Smooth muscle cell (in vitro differentiated cells): ENCODE measurements around the gene KCNAB1. TPM values are rescaled to one million over a fixed set of nuclear protein-coding genes. Genes with fewer than 3 reads are reported as not detected.
A peak's percentile ranks its signal among the peaks of the same experiment; 100 is the strongest.

Experiments
- DNase-seq: peaks from one replicate; lab custom pipeline; 2025; ENCODE audit not compliant: unreplicated experiment; lab: John Stamatoyannopoulos, UW
- H2AFZ ChIP-seq: fragments of 200-600 bp; sonication (generic); 2 replicates; pipeline ENCODE4 v1.6.0; 2016; ENCODE audit warnings: antibody characterized with exemption, low read depth, mild to moderate bottlenecking
- H3F3A ChIP-seq: fragments of 200-600 bp; sonication (generic); 2 replicates; pipeline ENCODE4 v1.6.0; 2017; ENCODE audit warnings: antibody characterized with exemption, low read depth
- H3K27ac ChIP-seq: fragments of 200-600 bp; sonication (generic); 2 replicates; pipeline ENCODE4 v1.5.1; 2016; ENCODE audit warnings: low read depth, mild to moderate bottlenecking
- H3K27me3 ChIP-seq: fragments of 200-600 bp; sonication (generic); 2 replicates; pipeline ENCODE4 v1.6.1; 2016; ENCODE audit warnings: low read depth, mild to moderate bottlenecking
- H3K36me3 ChIP-seq: fragments of 200-600 bp; sonication (generic); 2 replicates; pipeline ENCODE4 v1.5.1; 2016; ENCODE audit warnings: low read depth
- H3K4me1 ChIP-seq: fragments of 200-600 bp; sonication (generic); 2 replicates; pipeline ENCODE4 v1.5.1; 2016; ENCODE audit warnings: low read depth
- H3K4me2 ChIP-seq: fragments of 200-600 bp; sonication (generic); 2 replicates; pipeline ENCODE4 v1.6.0; 2016; ENCODE audit warnings: mild to moderate bottlenecking
- H3K4me3 ChIP-seq: fragments of 200-600 bp; sonication (generic); 2 replicates; pipeline ENCODE4 v1.5.1; 2016; ENCODE audit warnings: mild to moderate bottlenecking
- H3K79me2 ChIP-seq: fragments of 200-600 bp; sonication (generic); 2 replicates; pipeline ENCODE4 v1.6.0; 2016; ENCODE audit warnings: low read depth, mild to moderate bottlenecking
- H3K9ac ChIP-seq: fragments of 200-600 bp; sonication (generic); 2 replicates; pipeline ENCODE4 v1.6.0; 2016; ENCODE audit warnings: low read depth
- H3K9me3 ChIP-seq: fragments of 200-600 bp; sonication (generic); replicated peaks from 2 replicates; pipeline ENCODE4 v1.5.1; 2016; ENCODE audit warnings: low read depth
- H4K20me1 ChIP-seq: fragments of 200-600 bp; sonication (generic); 2 replicates; pipeline ENCODE4 v1.6.0; 2016; ENCODE audit warnings: low read depth
- WGBS: methylation state at CpG from one replicate; pipeline ENCODE4 v1.1.7; 2016; ENCODE audit warnings: low lambda C conversion rate; 5-methylcytosine and 5-hydroxymethylcytosine counted together
- polyA plus RNA-seq: library from polyadenylated mRNA; unstranded; fragments of >200 nt; fragmentation: Nextera tagmentation; extraction: Ambion mirVana; gene quantifications from 2 replicates; pipeline ENCODE4 v1.2.1, GENCODE V29; 2016
- total RNA-seq: library from RNA; depleted of rRNA; stranded (reverse); fragments of >200 nt; gene quantifications from 2 replicates; pipeline ENCODE4 v1.2.3, GENCODE V29; 2014
- TF ChIP-seq, protein P1 (sequence below): fragments of 200-600 bp; sonication (generic); IDR thresholded peaks from 2 replicates; pipeline ENCODE4 v1.5.1; 2017; ENCODE audit warnings: borderline replicate concordance, mild to moderate bottlenecking, antibody characterized with exemption; ENCODE audit not compliant: insufficient read depth, poor library complexity, severe bottlenecking

The KCNAB1 gene
- total and polyA plus RNA-seq, 2 experiments from 2014 or later, result 0.36 to 1.0 TPM

GRCh38 chr3:156145866-156146265 lies 25.5 kb downstream of the KCNAB1 start:
- 86% methylated on average over 4 of the region's 4 CpGs for WGBS
- Histone ChIP-seq H3K79me2 (no peaks in the 10 kb centered on the region), H3K4me1 (no peaks in the 10 kb centered on the region), H3K27me3 (peaks cover 4% of the 10 kb centered on the region), H3K27ac (no peak overlapping the region), H3K9me3 (no peaks in the 10 kb centered on the region), H3K36me3 (no peaks in the 10 kb centered on the region), H4K20me1 (no peaks in the 10 kb centered on the region), H2AFZ (no peak overlapping the region), H3K4me3 (no peak overlapping the region), H3F3A (no peaks in the 10 kb centered on the region), H3K9ac (no peak overlapping the region), H3K4me2 (no peak overlapping the region)
- TF ChIP-seq, protein P1, sequence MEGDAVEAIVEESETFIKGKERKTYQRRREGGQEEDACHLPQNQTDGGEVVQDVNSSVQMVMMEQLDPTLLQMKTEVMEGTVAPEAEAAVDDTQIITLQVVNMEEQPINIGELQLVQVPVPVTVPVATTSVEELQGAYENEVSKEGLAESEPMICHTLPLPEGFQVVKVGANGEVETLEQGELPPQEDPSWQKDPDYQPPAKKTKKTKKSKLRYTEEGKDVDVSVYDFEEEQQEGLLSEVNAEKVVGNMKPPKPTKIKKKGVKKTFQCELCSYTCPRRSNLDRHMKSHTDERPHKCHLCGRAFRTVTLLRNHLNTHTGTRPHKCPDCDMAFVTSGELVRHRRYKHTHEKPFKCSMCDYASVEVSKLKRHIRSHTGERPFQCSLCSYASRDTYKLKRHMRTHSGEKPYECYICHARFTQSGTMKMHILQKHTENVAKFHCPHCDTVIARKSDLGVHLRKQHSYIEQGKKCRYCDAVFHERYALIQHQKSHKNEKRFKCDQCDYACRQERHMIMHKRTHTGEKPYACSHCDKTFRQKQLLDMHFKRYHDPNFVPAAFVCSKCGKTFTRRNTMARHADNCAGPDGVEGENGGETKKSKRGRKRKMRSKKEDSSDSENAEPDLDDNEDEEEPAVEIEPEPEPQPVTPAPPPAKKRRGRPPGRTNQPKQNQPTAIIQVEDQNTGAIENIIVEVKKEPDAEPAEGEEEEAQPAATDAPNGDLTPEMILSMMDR, result no peak
- no peak for DNase-seq

DNA sequence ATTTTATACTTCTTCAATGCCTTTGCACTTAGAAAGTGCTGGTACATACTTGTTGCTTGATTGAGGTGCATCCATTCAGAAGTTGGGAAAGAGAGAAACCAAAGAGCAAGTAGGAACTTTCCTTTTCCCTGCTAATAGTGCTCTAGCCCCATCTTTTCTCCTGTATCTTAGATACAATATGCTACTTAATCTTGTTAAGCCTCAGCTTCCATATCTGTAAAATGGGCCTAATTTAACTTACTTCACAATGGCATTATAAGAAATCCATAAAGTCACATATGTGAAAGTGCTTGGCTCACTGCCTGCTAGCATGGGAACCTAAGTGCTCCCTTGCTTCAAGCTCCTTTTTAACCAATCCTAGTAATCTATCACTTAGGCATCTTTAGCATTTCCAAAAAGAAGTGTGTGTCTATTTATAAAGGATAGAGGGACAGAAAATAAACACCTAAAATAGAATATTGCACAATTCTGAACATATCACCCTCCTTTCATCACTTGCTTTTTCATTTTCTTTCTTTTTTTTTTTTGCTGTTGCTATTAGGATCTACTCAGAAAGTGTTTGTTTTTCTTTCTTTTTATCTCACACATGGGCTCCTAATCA lies 28.1 kb downstream of the KCNAB1 start:
- Histone ChIP-seq H3K9me3 (no peaks in the 10 kb centered on the region), H4K20me1 (no peaks in the 10 kb centered on the region), H3K4me3 (no peak overlapping the region), H2AFZ (no peak overlapping the region), H3K4me1 (no peaks in the 10 kb centered on the region), H3K27me3 (peaks cover 4% of the 10 kb centered on the region), H3K27ac (no peak overlapping the region), H3K9ac (no peak overlapping the region), H3K36me3 (no peaks in the 10 kb centered on the region), H3K79me2 (no peaks in the 10 kb centered on the region), H3K4me2 (no peak overlapping the region), H3F3A (no peaks in the 10 kb centered on the region)
- TF ChIP-seq, protein P1, result no peak
- DNase-seq, result no peak

GRCh38 chr3:156148946-156149381 lies 28.6 kb downstream of the KCNAB1 start:
- H3K79me2 ChIP-seq, result no peaks in the 10 kb centered on the region
- no peaks in the 10 kb centered on the region for H3K4me1 ChIP-seq
- H3K4me3 ChIP-seq, result no peak overlapping the region
- TF ChIP-seq, protein P1, result no peak
- no peaks in the 10 kb centered on the region for H3K9me3 ChIP-seq
- H3K4me2 ChIP-seq, result no peak overlapping the region
- no peak overlapping the region for H3K9ac ChIP-seq
- no peaks in the 10 kb centered on the region for H3F3A ChIP-seq
- H3K27me3 ChIP-seq, result peaks cover 4% of the 10 kb centered on the region
- WGBS, result 57% methylated on average over 8 of the region's 8 CpGs
- peak overlapping the region; percentile 1 for H2AFZ ChIP-seq
- H3K36me3 ChIP-seq, result no peaks in the 10 kb centered on the region
- no peaks in the 10 kb centered on the region for H4K20me1 ChIP-seq
- no peak overlapping the region for H3K27ac ChIP-seq
- DNase-seq, result no peak

GRCh38 chr3:156149876-156150275 lies 29.5 kb downstream of the KCNAB1 start:
- Histone ChIP-seq H3K36me3 (no peaks in the 10 kb centered on the region), H3K9ac (no peak overlapping the region), H3K9me3 (no peaks in the 10 kb centered on the region), H3K27me3 (peaks cover 4% of the 10 kb centered on the region), H3F3A (no peaks in the 10 kb centered on the region), H2AFZ (peak overlapping the region; percentile 68), H3K4me2 (no peak overlapping the region), H3K4me3 (no peak overlapping the region), H3K79me2 (no peaks in the 10 kb centered on the region), H4K20me1 (no peaks in the 10 kb centered on the region), H3K4me1 (no peaks in the 10 kb centered on the region), H3K27ac (no peak overlapping the region)
- TF ChIP-seq, protein P1, result no peak
- 74% methylated on average over 3 of the region's 3 CpGs for WGBS
- no peak for DNase-seq
